Stomach (tissue), 4 donors: ENCODE measurements around the gene WFIKKN2.

ENCODE experiments used
- CTCF ChIP-seq, 7 experiments: fragments of 450-650 bp in 4 of 7; fragments of 200-600 bp in 3 of 7; sonication (generic) in 3 of 7; IDR thresholded peaks; one replicate each; pipeline ENCODE4 v1.5.1; 2016 to 2019; ENCODE audit warnings: antibody characterized with exemption in 7 of 7, control low read depth in 2 of 7, mild to moderate bottlenecking in 1 of 7
- POLR2A ChIP-seq, 4 donors: fragments of 450-650 bp; IDR thresholded peaks; one replicate each; pipeline ENCODE4 v1.6.1; 2016; ENCODE audit warnings: antibody characterized with exemption in 4 of 4, control low read depth in 2 of 4, mild to moderate bottlenecking in 1 of 4, moderate library complexity in 1 of 4
- POLR2AphosphoS5 ChIP-seq, 3 donors: sonication (generic); formaldehyde crosslinking; IDR thresholded peaks; one replicate each; pipeline ENCODE4 v1.6.1; 2016; ENCODE audit warnings: antibody characterized with exemption in 3 of 3

- no peak for TF ChIP-seq POLR2A (IDR thresholded peaks at IDR 0.05)
- TF ChIP-seq CTCF (IDR thresholded peaks at IDR 0.05), result no peak
- no peak for TF ChIP-seq POLR2AphosphoS5 (IDR thresholded peaks at IDR 0.05)
Observed at GRCh38 chr17:50855708-50856330, 20.4 kb downstream of the WFIKKN2 start.
